ENCODE results near the gene RAB17.

The RAB17 gene

DNA sequence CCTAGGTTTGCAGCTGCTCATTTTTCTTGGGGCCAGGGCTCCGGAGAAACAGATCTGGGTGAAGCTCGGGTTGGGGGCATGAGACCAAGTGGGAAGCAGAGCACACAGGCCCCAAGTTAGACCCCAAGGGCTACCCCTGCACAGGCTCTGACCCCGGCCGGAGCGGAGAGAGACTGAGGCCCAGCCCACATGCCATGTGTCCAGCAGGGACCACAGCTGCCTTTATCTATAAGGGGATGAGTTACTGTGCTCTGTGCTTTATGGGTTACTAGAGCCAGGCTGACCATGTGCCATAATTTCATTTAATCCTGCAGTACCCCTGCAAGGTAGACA lies 54.5 kb downstream of the RAB17 start:
- DNase-seq (ENCODE audit: low read depth) = no peak

DNA sequence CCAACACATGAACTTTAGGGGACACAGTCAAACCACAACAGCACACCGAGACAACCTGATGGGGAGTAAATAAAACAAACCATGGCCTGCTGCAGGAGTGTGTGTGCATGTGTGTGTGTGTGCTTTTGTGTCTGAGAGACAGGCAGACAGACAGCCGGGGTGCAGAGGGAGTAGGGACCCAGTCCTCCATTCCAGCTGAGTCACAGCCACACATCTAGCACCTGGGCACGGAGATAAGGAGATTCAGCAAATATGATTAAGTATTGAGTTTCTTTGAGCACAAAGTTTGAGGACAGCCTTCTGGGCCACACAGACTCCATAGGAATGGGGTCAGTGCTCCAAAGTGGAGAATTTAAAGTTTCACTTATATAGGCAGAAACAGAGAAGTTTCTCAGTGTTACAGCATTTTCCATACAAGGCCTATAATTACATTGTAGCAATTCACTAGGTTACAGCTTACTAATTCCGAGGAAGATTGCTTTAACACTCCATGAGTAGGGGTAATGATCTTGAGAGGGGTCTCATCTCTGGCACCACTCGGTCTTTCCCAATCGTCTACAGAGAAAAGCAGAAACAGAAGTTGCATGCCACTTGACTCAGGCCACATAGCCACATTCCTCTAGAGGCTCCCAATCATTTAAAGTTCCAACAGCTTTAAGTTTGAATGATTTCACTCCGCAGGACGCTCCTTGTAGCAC lies 55.0 kb downstream of the RAB17 start:
- DNase-seq (ENCODE audit: low read depth) = no peak

DNA sequence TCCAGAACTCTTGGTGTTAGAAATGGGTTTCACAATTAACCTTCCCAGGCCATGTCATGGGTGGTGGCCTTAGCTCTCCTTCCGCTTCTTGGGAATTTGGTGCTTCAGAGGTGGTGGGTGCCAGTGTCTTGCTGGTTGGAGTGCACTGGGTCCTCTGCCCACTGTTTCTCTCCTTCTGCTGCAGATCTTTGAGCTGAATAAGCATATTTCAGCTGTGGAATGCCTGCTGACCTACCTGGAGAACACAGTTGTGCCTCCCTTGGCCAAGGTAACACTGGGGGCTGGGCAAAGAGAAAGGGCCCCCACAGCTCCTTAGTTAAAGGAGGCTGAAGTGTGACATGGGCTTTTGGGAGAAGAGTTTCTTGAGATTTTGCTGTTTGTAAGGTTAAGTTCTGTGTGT lies 56.2 kb downstream of the RAB17 start:
- DNase-seq (ENCODE audit: low read depth) = no peak

DNA sequence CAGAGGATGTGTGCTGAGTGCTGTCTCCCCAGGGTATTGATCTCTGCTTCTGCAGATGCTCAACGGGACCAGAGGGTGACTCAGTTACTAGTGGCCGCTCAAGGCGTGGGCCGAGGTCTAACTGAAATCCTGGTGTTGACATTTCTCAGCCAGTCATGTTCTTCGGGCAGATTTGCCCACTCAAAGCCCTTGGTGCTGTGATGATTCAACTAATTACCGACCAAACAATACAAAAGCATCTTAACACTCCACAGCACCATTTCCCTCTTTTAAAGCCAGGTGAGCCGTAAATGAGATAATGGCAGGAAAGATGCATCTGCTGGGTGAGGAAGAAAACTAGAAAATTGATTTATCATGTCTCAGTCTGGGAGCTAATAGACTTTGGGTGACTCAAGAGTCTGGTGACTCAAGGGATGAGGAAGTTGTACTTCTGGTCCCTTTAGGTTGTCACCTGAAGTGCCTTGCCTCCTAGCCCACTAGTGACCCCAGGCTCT lies 56.8 kb downstream of the RAB17 start:
- no peak for DNase-seq (ENCODE audit: low read depth)

DNA sequence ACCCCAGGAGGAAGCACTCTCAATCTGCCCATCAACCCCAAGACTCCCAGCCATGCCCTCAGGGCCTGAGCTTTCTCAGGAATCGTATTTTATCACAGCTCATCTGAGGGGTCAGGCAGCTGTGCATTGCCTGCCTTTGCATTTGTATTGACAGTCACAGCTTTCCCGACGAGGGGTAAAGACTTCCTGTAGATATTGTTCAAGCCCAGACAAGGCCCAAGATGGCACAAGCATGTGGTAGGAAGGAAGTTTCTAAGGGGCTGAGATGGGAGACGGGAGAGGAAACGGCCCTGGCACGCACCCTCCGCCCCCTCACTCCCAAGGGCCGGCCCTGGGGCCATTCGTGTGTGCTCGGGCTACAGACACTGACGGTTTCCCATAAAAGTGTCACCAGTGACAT lies 58.4 kb downstream of the RAB17 start:
- DNase-seq (ENCODE audit: low read depth) = no peak

- DNase-seq (ENCODE audit: low read depth) = no peak
These were observed 59.8 kb downstream of the RAB17 start for GRCh38 chr2:237530472-237531433.

DNA sequence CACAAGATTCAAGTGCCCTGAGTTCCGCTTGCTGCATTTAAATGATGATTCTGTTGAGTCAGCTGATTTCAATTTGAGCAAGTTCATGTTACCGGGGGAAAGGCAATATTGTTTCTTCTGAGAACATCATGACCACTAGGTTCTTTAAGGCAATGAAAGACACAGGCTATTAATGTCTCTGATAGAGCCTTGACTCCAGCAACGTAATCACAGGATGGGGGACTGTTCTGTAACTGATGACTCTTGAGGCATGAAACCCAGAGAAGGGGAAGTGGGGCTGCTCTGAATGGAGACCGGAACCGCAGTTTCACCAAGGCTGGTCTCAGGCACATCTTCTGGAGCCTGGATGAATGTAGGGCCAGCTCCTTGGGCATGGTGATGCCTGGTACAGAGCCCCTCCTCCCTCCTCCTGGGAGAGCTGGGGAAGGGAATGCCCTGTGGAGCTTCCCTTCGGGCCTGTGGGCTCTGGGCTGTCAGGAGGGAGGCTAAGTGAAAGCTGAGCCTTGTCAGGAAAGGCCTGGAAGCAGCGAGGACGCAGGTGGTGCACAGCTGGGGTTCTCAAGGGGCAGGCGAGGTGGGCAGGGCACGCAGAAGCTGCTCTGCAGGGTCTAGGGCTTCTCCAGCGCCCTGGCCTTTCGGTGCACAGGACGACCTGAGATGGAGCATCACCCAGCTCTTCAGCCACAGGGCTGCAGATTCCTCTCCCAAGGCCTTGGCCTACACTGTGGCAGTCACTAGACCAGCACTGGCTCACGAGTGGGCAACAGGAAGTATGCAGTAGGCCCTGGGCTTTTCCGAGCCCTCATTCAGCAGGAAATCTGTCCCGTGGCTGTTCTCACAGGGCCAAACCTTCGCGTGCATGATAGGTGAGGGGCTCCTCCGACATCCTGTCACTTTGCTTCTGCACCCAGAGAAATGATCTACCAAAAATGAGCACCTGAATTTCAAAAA lies 60.8 kb downstream of the RAB17 start:
- DNase-seq (ENCODE audit: low read depth) = no peak

- no peak for DNase-seq (ENCODE audit: low read depth)
These were observed 62.8 kb downstream of the RAB17 start for GRCh38 chr2:237527766-237528165.

GRCh38 chr2:237527233-237527632 lies 63.3 kb downstream of the RAB17 start:
- DNase-seq (ENCODE audit: low read depth) = no peak

GRCh38 chr2:237525559-237526157 lies 64.9 kb downstream of the RAB17 start:
- no peak for DNase-seq (ENCODE audit: low read depth)

- no peak for DNase-seq (ENCODE audit: low read depth)
These were observed 65.9 kb downstream of the RAB17 start for GRCh38 chr2:237524631-237525030.
